GM18526 (cell line): ENCODE results near the gene KCND2.

Experiments used
- POLR2A ChIP-seq: IDR thresholded peaks from 3 replicates; pipeline ENCODE4 v1.6.1; 2011; ENCODE audit not compliant: insufficient read length; ENCODE audit errors: extremely low read depth

The KCND2 gene

DNA sequence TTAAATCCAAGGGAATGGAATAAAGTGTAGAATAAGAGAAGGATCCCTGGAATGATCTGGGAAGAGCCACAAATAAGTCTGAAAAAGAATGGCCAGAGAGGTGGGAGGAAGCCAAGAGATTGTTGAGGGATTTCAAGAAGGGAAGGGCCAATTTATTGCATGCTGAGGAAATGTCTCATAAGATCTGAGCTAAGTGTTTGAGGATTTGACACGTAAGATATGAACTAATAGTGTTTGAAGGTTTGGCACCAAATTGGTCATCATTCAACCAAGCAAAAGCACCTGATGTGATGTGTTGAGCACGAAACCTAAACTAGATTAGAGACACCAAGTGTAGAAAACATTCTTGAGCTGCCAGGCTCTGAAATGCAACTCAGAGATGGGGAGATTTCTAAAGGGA is 487.1 kb downstream of the KCND2 start:
- no peak for TF ChIP-seq POLR2A

DNA sequence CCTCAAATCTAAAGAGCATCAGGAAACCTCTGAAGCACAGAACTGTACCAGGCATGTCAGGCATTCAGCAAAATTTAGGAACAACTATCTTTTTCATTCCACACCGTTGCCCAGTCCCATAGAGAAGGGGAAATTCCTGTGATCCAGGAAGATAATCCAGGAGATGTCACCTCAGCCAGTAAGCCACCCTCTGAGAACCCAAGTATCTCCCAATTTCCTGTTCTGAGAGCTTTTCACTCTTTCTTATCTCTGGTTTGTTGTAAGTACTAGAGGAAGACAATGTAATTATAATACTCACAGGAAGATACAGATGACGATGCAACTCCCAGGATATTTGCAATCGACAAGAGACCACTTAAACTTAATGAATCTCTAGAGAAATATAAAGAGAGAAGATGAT is 487.9 kb downstream of the KCND2 start:
- no peak for TF ChIP-seq POLR2A

DNA sequence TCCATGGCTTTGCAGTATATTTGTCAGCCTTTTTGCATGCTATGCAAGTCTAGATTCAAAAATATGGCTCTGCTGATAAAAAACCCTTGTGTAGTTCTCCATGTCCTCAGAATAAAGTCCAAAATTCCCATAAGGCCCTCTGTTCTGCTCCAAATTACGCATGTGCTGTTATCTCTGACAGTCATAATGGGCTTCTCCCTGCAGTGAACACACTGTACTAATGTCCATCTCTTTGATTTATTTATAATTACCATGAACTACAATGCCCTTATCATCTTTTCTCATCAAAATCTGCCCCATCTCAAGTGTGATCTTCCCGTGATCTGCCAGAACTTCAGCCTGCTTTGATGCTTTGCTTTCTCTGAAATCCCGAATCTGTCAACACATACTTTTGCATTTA is 497.2 kb downstream of the KCND2 start:
- TF ChIP-seq POLR2A: no peak

DNA sequence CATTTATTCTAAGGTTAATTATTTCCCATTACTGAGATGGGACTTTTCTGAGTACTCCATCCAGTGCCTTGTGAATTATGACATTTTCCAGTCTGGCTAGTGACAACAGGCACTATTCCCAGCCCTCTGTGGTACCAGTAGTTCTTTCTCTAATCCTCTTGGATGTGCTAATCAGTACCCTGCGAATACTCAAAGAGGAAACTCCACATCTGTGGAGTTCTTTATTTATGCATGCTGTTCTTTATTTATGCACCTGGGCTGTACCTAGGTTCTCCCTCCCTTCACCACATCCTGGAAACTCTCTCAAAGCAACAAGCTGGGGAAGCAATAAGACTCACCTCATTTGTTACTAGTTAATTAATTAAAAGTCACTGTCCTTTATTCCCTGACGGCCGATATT is 501.5 kb downstream of the KCND2 start:
- no peak for TF ChIP-seq POLR2A

DNA sequence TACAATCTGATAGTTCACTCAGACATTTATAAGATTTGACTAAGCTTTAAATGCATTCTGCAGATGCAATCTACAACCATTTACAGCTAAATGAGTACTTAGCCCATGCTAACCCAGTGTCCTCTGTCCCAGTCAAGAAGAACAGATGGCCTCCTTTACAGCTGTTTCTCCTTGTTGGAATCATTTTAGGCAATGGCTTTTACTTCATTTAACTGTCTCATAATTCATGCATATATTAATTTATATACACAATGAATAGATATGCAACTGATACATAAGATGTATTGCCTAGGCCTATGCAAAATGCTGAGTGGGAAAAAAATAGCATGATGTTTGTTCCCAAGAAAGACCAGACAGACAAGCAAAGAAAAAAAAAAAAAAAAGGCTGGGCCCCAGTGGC is 502.8 kb downstream of the KCND2 start:
- no peak for TF ChIP-seq POLR2A

DNA sequence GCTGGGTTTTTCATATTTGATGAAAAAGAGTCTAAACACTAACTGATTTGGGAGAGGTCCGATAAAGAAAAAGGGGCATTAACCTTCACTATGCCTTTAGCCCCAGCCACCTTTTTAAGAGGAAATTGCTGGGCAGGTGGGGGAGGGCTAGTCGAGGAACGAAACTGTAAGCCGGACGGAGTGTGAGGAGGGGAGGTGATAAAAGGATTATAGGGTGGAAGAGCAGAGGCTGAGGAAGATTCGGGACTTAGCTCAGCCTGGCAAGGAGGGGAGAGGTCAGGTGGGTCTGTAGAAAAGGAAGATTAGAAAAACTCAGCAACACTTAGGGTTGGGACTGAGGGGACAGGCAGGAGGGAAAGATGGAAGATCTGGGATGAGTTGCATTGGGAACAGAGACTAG is 508.0 kb downstream of the KCND2 start:
- no peak for TF ChIP-seq POLR2A

DNA sequence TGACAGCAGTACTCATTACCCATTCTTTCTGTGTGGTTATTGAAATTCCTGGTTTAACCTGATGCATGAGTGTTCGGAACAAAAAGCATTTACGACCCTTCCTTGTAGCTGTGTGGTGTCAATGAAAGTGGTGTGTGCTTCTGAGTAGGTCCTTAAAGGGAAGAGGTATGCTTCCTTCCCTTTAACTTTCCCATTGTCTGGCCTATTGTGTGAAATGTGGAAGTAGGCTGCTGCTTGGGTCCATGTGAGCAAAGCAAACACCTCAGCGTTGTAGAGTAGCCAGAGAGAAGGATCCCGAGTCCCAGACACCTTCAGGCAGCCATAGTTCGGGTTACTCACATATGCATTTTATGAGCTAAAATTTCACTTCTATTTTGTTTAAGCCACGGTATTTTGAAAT is 510.3 kb downstream of the KCND2 start:
- no peak for TF ChIP-seq POLR2A

DNA sequence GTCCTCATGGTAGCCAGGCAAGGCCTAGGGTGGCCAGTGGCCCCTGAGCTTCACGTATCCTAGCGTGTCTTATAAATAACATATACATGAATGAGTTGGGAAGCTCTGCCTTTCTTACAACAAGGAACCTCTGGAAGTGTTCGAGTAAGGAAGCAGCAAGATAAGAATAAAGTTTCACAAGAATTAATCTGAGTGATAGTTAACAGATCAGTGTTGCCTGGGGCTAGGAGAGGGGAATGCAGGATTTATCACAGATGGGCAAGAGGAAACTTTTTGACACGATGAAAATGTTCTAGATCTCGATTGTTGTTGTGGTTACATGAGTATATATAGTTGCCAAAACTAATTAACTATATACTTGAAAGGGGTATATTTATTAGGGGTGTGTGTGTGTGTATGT is 510.7 kb downstream of the KCND2 start:
- no peak for TF ChIP-seq POLR2A

DNA sequence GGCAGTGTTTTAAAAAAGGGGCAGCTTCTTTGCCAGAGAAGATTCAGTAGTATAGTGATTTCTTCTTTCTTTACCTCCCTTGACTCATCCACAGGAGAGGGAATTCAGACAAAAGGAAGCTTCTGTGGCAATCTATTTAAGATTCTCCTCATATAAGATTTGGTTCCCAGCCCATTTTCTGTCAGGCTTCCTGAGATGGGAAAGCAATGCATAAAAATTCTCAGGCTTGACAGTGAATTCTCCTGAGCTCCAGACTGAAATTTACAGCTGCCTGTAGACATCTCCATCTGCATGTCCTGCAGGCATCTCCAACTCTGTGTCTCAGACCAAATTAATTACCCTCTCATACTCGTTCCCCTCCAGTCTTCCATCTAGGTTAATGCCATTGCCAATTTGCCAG is 512.1 kb downstream of the KCND2 start:
- TF ChIP-seq POLR2A: no peak

DNA sequence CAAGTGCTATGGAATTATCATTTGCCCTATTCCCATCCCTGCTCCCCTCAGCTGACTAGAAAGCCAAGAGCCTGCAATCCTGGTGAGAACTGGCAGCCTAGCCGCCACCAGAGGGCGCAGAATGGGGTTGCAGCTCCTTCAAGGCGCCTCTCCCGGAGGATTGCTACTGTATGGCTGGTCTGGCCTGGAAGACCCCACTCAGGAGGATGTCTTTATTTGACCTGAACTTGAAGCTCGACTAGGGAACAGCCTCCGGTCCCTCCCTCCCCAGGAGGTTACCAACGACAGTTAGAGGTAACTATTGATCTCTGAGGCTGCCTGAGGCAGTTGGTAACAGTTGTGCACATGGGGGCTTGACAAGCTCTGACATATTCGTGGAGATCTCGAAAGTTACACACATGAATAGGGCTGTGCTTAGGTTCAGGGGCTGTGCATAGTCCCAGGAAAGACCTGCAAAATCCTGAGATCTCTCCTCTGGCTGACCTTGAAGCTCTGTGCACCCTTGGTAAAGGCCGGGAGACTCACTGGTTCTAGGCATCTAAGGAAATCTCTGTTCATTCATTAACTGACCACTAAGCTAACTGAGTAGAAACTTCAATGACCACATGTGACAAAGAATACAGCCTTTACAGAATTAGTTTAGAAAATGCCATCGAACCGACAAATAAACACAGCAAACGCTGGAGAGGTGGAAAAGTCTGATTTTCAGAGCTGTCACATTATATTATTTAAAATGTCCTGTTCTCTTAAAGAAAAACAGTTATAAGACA is 519.3 kb downstream of the KCND2 start:
- no peak for TF ChIP-seq POLR2A

DNA sequence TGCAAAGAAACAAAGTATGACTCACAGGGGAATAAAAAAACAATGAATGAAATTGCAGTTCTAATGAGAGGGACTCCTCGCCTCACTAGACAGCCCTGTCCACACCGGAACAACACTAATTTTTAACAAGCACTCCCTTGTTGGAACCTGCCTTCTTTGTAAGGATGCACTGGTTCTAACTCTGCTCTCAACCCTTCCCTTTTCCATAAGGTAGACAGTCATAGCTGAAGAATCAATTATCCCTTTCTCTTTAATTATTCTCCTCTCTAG is 519.8 kb downstream of the KCND2 start:
- no peak for TF ChIP-seq POLR2A

DNA sequence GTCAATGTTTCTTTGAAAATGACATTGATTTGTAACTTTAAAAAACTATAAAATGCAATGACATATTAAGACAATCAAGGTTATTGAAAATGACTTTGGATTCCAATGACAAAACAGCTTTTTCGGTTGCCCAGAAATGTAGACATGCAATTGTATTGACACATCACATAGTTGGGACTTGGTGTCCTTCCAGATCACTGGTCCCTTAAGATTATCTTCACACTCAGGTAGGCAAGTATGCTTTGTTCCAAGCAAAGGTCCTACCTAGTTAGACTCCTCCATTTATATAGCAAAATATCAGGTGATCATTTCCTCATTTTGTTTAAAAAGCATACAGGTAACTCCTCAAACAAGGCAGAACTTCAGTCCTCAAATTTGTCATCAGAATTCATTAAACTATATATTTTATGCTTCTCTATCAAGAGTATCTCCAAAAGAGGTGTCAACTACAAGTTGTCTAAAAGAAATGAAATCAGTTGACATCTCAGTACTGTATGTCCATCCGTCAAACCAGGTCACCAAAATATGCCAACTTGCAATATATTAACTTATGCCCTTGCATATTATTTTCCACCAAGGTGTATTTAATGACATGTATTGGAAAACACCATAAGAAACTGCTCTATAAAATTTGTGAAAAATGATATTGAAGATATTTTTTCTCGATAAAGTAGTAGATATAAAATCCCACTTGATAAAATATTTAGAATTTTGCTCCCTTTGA is 520.4 kb downstream of the KCND2 start:
- TF ChIP-seq POLR2A: no peak

DNA sequence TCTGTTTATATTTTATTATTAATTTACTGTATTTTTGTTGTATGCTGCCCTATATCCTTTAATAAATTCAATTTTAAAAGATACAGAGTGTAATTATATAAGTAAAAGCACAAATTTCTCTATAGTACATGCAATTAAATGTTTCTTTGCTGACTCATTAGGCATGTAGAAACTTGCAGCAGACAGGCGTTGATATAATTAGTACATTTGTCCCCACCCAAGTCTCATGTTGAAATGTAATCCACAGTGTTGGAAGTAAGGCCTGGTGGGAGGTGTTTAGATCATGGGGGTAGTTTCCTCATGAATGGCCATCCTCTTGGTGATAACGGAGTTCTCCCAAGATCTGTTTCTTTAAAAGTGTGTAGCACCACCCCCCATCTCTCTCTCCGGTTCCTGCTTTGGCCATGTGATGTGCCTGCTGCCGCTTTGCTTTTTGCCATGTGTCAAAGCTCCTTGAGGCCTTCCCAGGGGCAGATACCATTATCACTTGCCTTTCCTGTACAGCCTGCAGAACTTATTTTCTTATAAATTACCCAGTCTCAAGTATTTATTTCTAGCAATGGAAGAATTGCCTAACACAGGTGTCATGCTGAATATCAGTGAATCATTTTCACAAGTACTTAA is 521.2 kb downstream of the KCND2 start:
- TF ChIP-seq POLR2A: no peak

DNA sequence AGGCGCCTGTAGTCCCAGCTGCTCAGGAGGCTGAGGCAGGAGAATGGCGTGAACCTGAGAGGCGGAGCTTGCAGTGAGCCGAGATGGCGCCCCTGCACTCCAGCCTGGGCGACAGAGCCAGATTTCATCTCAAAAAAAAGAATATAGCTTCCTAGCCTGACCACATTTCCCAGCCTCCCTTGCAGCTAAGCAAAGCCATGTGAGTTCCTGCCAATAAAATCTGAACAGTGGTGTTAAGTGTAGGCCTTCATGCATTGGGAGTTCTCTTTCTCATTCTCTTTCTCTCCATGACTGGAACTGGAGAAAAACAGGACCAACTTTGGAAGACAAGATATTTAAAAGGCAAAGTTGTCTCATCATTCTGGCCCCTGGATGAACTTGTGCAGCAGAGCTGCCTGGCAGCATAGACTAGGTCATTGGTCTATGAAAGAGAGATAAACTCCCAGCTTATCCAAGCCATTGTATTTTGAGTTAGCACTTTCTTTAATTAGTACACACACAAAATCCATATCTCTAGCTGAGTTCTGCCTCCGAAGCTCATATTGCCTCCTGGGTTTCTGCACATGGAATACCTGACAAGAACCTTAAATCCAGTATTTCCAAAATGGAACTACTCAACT is 524.2 kb downstream of the KCND2 start:
- TF ChIP-seq POLR2A: no peak

DNA sequence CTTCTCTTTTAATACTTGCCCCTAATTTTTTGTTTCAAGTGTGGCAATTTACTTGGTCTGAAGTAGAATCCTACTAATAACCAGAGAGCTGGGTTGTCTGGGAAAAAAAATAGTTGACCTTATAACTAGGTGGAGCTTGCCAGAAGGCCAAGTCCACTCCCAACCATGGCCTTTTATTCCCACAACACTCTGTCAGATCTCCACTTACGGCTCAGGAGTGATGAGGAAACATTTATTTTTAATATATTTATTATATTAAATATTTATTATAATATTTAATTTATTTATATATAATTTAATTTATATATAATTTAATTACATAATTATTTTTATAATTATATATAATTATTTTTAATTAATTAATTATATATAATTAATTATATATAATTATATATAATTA is 526.2 kb downstream of the KCND2 start:
- TF ChIP-seq POLR2A: no peak
